Stomach smooth muscle (tissue), 2 donors: ENCODE measurements around the gene DVL2.
A peak's percentile ranks its signal among the peaks of the same experiment; 100 is the strongest.

ENCODE experiments used
- H3K27ac ChIP-seq: one replicate; pipeline ENCODE4 v1.7.0; 2013; ENCODE audit warnings: mild to moderate bottlenecking, low read length, inconsistent platforms
- H3K27me3 ChIP-seq, 2 donors: one replicate each; pipeline ENCODE4 v1.7.0; 2013; ENCODE audit warnings: low read length in 2 of 2; ENCODE audit not compliant: insufficient read depth in 2 of 2, control insufficient read depth in 1 of 2
- H3K36me3 ChIP-seq, 2 donors: one replicate each; pipeline ENCODE4 v1.7.0; 2013; ENCODE audit warnings: low read length in 2 of 2; ENCODE audit not compliant: control insufficient read depth in 2 of 2, insufficient read depth in 2 of 2
- H3K4me1 ChIP-seq: one replicate; pipeline ENCODE4 v1.7.0; 2013; ENCODE audit warnings: low read length; ENCODE audit not compliant: control insufficient read depth, insufficient read depth
- H3K4me3 ChIP-seq, 2 donors: one replicate each; pipeline ENCODE4 v1.7.0; 2013; ENCODE audit warnings: low read length in 2 of 2
- H3K9ac ChIP-seq, 2 donors: one replicate each; pipeline ENCODE4 v1.7.0; 2013; ENCODE audit warnings: low read length in 2 of 2, mild to moderate bottlenecking in 1 of 2
- H3K9me3 ChIP-seq, 2 donors: one replicate each; pipeline ENCODE4 v1.7.0; 2013; ENCODE audit warnings: low read length in 2 of 2; ENCODE audit not compliant: control insufficient read depth in 2 of 2
- donor health status: healthy.
- donor health status: Pancreatic carcinoma.

The DVL2 gene

DNA sequence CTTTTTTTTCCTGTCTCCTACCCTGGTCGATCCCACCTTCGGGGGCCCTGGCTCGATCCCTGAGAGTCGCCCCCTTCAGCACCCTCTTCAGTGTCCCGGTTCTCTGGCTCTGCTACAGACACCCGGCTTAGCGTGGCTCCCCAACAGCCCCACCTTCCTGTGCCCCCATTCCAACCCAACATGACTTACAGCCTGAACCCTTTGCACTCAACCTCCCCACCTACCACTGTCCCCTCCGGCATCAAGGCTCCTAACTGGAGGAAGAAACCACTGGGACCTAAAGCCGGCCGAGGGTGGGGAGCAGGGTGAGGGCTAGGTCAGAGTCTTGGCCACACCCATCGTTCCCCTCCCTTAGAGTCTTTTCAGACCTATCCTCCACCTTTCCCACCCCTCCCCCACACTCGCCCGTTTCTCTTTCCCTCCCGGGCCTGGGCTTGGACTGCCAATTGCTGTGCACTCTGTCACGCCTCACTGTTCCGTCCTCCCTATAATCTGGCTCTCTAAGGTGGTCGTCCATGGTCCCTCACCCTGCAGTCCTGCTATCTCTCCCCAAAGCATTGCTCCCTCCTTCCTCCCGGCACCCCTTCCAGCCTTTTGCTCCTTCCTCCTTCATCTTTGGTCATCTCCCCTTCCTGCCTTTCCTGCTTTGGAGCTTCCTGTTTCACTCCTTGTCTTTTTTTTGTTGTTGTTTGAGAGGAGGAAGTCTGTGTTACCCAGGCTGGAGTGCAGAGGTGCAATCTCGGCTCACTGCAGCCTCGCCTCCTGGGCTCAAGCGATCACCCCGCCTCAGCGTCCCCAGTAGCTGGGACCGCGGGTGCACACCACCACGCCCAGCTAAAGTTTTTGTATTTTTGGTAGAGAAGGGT, 28.9 kb upstream of the DVL2 start:
- peaks cover 37% of the 10 kb centered on the region in 2 donors for H3K27me3 ChIP-seq
- H3K36me3 ChIP-seq, result peaks cover 12 to 13% of the 10 kb centered on the region in 2 donors
- no peak overlapping the region for H3K9ac ChIP-seq
- H3K9me3 ChIP-seq, result no peaks in the 10 kb centered on the region
- peak overlapping the region in 1 of 2 donors; percentile 29 for H3K4me3 ChIP-seq
- H3K27ac ChIP-seq, result no peak overlapping the region
- H3K4me1 ChIP-seq, result peaks cover 18% of the 10 kb centered on the region

DNA sequence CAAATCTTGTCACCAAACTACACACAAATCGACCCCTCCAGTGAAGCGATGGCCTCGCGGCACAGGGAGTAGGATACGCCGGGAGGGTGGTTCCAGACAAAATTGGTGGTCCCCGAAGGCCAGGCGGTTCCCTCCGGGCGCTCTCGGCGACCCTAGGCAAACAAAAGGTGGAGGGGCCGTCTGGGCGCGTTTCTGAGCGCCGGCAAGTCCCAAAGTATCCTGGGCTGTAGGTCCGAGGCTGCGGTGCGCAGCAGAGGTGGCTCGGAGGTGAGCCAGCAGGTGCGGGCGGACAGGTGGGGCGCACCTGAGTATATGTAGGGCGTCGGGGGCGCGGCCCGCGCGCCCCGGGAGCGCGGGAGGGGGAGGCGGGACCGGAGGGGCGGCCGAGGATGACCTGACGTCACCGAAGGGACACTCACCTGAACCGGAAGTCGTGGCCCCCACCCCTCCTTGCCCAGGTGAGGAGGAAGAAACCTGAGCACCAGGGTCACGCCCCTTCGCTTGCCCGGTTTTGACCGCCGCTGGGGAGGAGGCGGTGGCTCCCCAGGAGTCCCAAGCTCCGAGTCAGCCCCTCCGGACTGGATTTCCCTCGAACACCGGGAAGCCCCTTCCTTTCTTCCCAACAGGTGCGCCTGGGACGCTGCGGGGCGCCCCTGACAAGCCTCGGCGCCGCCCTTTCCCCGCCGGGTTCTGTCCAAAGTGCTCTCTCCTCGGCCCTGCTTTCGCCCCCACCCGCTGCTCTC, 28.0 kb upstream of the DVL2 start, which contains the start of gene CLDN7:
CLDN7 (minus strand) TSS at position 287 of the 743 bp plus-strand sequence. CDS start 435 bp downstream, outside the sequence.
- Histone ChIP-seq H3K4me1 (peaks cover 18% of the 10 kb centered on the region), H3K27ac (no peak within 1 kb of the TSS), H3K9ac (no peak within 1 kb of the TSS), H3K4me3 (peak within 1 kb of the TSS in 1 of 2 donors; percentile 62), H3K9me3 (no peaks in the 10 kb centered on the region), H3K27me3 (peaks cover 37% of the 10 kb centered on the region in 2 donors), H3K36me3 (peaks cover 12 to 13% of the 10 kb centered on the region in 2 donors)

DNA sequence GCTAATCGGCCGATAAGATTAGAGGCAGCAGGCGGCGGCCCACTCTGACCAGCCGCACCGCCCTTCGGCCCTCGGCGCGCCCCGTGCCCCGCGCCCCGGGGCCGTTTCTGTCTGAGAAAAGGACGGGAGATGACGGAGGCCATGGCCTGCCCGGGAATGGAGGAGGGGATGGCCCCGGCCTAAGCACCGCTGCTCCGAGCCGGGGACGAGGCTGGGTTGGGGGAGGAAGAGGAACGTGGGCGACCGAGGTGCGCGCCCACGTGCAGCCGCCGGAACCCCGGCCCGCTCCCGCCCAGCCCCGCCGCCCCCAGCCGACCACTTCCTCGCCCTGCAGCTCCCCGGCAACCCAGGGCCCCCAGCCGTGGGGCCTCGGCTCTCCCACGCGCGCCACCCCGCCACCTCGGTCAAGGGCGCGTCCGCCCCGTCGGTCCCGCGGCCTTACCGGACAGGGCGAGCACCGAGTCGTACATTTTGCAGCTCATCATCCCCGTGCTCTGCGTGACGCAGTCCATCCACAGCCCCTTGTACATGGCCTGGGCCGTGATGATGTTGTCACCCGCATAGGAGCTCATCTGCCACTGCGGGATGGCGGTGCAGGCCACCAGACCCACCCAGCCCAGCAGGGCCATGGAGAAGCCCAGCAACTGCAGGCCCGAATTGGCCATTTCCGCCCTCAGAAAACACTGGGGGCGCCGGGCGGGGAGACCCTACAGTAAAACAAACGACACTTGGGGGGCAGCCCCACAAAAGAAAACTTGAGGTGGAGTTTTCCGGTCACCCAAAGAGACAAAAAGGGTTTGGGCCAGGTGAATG, 27.3 kb upstream of the DVL2 start:
- H3K9ac ChIP-seq, result no peak overlapping the region
- peak overlapping the region; percentile 31 to 62 for H3K4me3 ChIP-seq
- no peaks in the 10 kb centered on the region for H3K9me3 ChIP-seq
- peaks cover 37% of the 10 kb centered on the region in 2 donors for H3K27me3 ChIP-seq
- H3K36me3 ChIP-seq, result peaks cover 14 to 16% of the 10 kb centered on the region in 2 donors
- peaks cover 18% of the 10 kb centered on the region for H3K4me1 ChIP-seq
- no peak overlapping the region for H3K27ac ChIP-seq

DNA sequence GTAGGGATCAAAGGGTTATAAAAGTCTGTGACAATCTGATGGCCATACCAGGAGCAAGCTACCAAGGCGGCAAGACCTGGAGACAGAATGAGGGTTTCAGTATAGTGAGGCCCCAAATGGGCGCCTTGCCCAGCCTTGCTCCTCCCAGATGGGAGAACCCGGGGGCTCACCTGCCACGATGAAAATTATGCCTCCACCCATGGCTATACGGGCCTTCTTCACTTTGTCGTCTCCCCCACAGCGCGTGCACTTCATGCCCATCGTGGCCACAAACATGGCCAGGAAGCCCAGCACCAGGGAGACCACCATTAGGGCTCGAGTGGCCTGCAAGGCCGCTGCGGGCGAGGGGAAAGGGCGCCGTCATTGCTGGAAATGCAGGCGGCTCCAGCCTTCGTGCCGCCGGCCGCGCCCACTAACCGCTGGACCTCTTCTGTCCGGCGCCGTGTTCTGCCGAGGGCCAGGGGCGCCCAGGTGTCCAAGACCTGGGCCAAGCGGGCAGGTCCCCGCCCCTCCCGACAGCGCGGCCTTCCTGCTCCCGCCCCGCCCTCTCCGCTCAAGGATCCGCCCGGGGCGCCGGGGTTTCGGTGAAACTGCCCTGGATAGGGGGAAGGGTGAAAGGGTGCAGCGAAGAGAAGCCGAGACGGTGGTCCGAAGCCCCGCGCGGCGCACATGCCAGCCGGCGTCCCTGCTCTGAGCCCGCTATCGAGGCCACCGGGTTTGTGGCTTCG, 26.5 kb upstream of the DVL2 start:
- Histone ChIP-seq H3K27ac (no peak overlapping the region), H3K27me3 (peaks cover 37% of the 10 kb centered on the region in 2 donors), H3K4me3 (peak overlapping the region; percentile 31 to 62), H3K36me3 (peaks cover 16 to 20% of the 10 kb centered on the region in 2 donors), H3K9ac (peak overlapping the region in 1 of 2 donors; percentile 21), H3K9me3 (no peaks in the 10 kb centered on the region), H3K4me1 (peaks cover 18% of the 10 kb centered on the region)

DNA sequence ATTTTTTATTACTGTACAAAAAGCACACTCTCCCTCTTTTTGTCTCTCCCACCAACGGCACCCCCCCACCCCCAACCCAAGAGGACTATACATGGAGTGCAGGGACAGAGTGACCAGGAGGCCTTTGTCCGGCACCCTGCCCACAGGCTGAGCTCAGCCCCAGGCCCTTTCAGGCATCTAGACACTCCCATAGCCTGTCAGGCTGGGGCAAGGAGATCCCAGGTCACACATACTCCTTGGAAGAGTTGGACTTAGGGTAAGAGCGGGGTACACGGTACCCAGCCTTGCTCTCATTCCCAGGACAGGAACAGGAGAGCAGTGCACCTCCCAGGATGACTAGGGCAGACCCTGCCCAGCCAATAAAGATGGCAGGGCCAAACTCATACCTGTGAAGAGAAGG, 25.8 kb upstream of the DVL2 start:
- H3K27me3 ChIP-seq, result peaks cover 37% of the 10 kb centered on the region in 2 donors
- H3K27ac ChIP-seq, result no peak overlapping the region
- H3K9ac ChIP-seq, result no peak overlapping the region
- H3K36me3 ChIP-seq, result peaks cover 19 to 23% of the 10 kb centered on the region in 2 donors
- H3K4me3 ChIP-seq, result no peak overlapping the region
- H3K4me1 ChIP-seq, result peaks cover 18% of the 10 kb centered on the region
- H3K9me3 ChIP-seq, result no peaks in the 10 kb centered on the region

DNA sequence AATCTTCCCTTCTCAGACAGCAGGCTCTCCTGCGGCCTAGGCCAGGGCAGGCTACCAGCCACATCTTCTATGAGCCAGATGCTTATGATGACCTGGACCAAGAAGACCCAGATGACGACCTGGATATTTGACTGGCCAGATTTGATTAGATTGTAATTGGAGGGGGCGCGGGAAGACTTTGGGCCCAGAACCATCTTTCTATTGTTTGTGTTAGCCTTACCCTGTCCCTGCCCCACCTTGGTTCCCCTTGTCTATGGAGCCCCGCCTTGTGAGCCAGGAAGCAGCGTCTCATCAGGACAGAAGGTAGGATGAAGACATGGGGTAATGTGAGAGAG, 25.2 kb upstream of the DVL2 start:
- no peak overlapping the region for H3K27ac ChIP-seq
- no peaks in the 10 kb centered on the region for H3K9me3 ChIP-seq
- peaks cover 18% of the 10 kb centered on the region for H3K4me1 ChIP-seq
- H3K9ac ChIP-seq, result no peak overlapping the region
- peaks cover 37% of the 10 kb centered on the region in 2 donors for H3K27me3 ChIP-seq
- H3K4me3 ChIP-seq, result no peak overlapping the region
- peaks cover 22 to 28% of the 10 kb centered on the region in 2 donors for H3K36me3 ChIP-seq

DNA sequence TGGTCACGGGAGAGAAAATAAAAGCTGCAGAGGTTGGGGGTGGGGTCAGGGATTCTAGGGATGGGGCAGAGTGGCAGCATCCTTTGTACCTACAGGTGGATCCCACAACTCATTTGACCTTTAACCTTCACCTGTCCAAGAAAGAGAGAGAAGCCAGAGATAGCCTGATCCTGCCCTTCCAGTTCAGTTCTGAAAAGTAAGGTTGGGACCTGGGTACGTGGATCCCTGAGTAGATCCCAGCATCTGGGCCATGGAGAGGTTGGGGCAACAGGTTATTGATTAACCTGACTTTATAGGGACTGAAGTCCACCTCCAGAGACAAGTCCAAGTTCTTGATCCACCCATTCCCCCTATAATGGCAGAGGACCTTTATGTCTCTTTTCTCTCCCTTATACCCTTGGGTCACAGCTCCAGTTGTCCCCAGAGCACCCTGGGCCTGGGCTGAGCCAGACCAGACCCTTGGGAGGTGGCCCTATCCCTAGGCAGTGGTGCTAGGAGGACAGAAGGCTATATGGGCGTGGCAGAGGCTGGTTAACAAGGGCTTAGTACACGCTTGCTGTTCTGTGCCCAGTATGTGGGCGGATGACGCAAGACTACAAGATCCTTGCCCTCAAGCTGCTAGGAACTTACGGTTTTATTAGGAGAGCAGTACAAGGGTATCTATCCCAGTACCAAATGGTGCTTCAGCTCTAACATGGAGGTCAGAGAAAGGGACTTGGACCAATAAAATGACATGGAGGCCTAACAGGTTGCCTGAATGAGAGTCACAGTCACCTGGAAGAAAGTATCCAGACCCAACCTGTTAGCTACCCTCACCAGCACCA, 24.6 kb upstream of the DVL2 start:
- H3K9me3 ChIP-seq, result no peaks in the 10 kb centered on the region
- H3K27ac ChIP-seq, result no peak overlapping the region
- peaks cover 18% of the 10 kb centered on the region for H3K4me1 ChIP-seq
- no peak overlapping the region for H3K9ac ChIP-seq
- H3K36me3 ChIP-seq, result peaks cover 24 to 33% of the 10 kb centered on the region in 2 donors
- no peak overlapping the region for H3K4me3 ChIP-seq
- peaks cover 34 to 37% of the 10 kb centered on the region in 2 donors for H3K27me3 ChIP-seq

DNA sequence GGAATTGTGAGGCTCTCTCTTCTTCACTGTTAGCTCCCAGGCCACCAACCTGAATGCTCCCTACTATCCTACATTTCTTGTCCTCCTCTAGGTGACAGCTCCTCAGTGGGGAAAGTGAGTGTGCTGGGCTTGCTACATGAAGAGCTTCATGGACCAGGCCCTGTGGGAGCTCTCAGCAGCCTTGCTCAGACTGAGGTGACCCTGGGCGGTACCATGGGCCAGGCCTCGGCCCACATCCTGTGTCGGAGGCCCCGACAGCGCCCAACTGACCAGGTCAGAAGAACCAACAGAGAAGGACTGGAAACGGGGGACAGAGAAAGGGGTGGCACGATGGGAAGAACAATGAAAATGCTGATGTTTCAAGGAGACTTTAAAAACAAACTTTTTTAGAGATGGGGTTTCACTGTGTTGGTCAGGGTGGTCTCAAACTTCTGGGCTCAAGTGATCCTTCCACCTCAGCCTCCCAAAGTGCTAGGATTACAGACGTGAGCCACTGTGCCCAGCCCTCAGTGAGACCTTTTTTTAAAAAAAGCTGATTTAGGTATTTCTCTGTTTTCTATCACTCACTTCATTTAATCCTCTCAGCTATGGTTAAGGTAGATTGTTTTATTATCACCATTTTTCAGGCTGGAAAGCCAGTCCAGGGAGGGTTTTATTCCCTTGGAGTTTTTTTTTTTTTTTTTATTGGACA, 22.6 kb upstream of the DVL2 start:
- no peak overlapping the region for H3K4me3 ChIP-seq
- H3K9ac ChIP-seq, result no peak overlapping the region
- peaks cover 24 to 33% of the 10 kb centered on the region in 2 donors for H3K36me3 ChIP-seq
- peaks cover 14 to 18% of the 10 kb centered on the region in 2 donors for H3K27me3 ChIP-seq
- H3K9me3 ChIP-seq, result no peaks in the 10 kb centered on the region
- no peak overlapping the region for H3K27ac ChIP-seq
- H3K4me1 ChIP-seq, result peaks cover 17% of the 10 kb centered on the region

DNA sequence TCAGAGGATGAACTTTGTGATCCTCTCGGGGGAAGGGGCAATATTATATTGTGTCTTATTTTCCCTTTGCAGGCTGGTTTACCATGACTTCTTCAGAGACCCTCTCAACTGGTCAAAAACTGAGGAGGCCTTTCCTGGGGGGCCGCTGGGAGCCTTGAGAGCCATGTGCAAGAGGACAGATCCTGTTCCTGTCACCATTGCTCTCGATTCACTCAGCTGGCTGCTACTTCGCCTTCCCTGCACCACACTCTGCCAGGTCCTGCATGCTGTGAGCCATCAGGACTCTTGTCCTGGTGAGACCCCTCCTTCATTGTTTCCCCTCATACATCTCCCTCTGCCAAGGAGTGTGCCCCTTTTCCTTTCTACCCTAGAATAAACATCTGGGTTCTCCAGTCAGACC, 20.2 kb upstream of the DVL2 start:
- H3K36me3 ChIP-seq, result peaks cover 24 to 31% of the 10 kb centered on the region in 2 donors
- H3K27me3 ChIP-seq, result no peaks in the 10 kb centered on the region
- H3K9ac ChIP-seq, result no peak overlapping the region
- H3K9me3 ChIP-seq, result no peaks in the 10 kb centered on the region
- no peak overlapping the region for H3K4me3 ChIP-seq
- no peak overlapping the region for H3K27ac ChIP-seq
- H3K4me1 ChIP-seq, result peaks cover 22% of the 10 kb centered on the region
